ENCODE measurements around the gene PLA2G5.

PLA2G5 gene

GRCh38 chr1:20105856-20106255 is 35.9 kb downstream of the PLA2G5 start:
- no peaks in the 10 kb centered on the region for H3K36me3 Mint-ChIP-seq (ENCODE audit: low read depth)

GRCh38 chr1:20107351-20107750 is 37.4 kb downstream of the PLA2G5 start:
- Mint-ChIP-seq H3K4me3 (no peak overlapping the region), H3K36me3 (ENCODE audit: low read depth) (no peaks in the 10 kb centered on the region), H3K27me3 (ENCODE audit: low read depth, poor library complexity) (peaks cover 13% of the 10 kb centered on the region), H3K9me3 (peaks cover 4% of the 10 kb centered on the region), H3K4me1 (no peaks in the 10 kb centered on the region), H3K27ac (no peak overlapping the region)
- TF ChIP-seq CTCF (IDR thresholded peaks at IDR 0.05): no peak
- no peak for DNase-seq

More at GRCh38 chr1:20105856-20106255, 35.9 kb downstream of the PLA2G5 start:
- DNase-seq: no peak
- no peak overlapping the region for H3K27ac Mint-ChIP-seq
- H3K9me3 Mint-ChIP-seq: peaks cover 4% of the 10 kb centered on the region
- peaks cover 13% of the 10 kb centered on the region for H3K27me3 Mint-ChIP-seq (ENCODE audit: low read depth, poor library complexity)
- H3K4me3 Mint-ChIP-seq: no peak overlapping the region
- H3K4me1 Mint-ChIP-seq: no peaks in the 10 kb centered on the region
- no peak for TF ChIP-seq CTCF (IDR thresholded peaks at IDR 0.05)

- no peak for TF ChIP-seq CTCF (IDR thresholded peaks at IDR 0.05)
- H3K27ac Mint-ChIP-seq: no peak overlapping the region
- no peak overlapping the region for H3K4me3 Mint-ChIP-seq
- no peaks in the 10 kb centered on the region for H3K4me1 Mint-ChIP-seq
- peaks cover 13% of the 10 kb centered on the region for H3K27me3 Mint-ChIP-seq (ENCODE audit: low read depth, poor library complexity)
- no peaks in the 10 kb centered on the region for H3K36me3 Mint-ChIP-seq (ENCODE audit: low read depth)
- no peak for DNase-seq
- peaks cover 4% of the 10 kb centered on the region for H3K9me3 Mint-ChIP-seq
These were observed 37.8 kb downstream of the PLA2G5 start for GRCh38 chr1:20107796-20108195.

GRCh38 chr1:20108366-20109123 is 38.6 kb downstream of the PLA2G5 start:
- H3K9me3 Mint-ChIP-seq: peaks cover 4% of the 10 kb centered on the region
- no peak for TF ChIP-seq CTCF (IDR thresholded peaks at IDR 0.05)
- H3K4me3 Mint-ChIP-seq: no peak overlapping the region
- no peaks in the 10 kb centered on the region for H3K36me3 Mint-ChIP-seq (ENCODE audit: low read depth)
- H3K4me1 Mint-ChIP-seq: no peaks in the 10 kb centered on the region
- DNase-seq: no peak
- H3K27ac Mint-ChIP-seq: no peak overlapping the region
- H3K27me3 Mint-ChIP-seq (ENCODE audit: low read depth, poor library complexity): peaks cover 12% of the 10 kb centered on the region

- no peaks in the 10 kb centered on the region for H3K36me3 Mint-ChIP-seq (ENCODE audit: low read depth)
- no peak for DNase-seq
- no peak overlapping the region for H3K27ac Mint-ChIP-seq
- no peak for TF ChIP-seq CTCF (IDR thresholded peaks at IDR 0.05)
- peaks cover 12% of the 10 kb centered on the region for H3K27me3 Mint-ChIP-seq (ENCODE audit: low read depth, poor library complexity)
- no peak overlapping the region for H3K4me3 Mint-ChIP-seq
- H3K4me1 Mint-ChIP-seq: no peaks in the 10 kb centered on the region
- peaks cover 4% of the 10 kb centered on the region for H3K9me3 Mint-ChIP-seq
These were observed 39.3 kb downstream of the PLA2G5 start for GRCh38 chr1:20109223-20109856.

Data from nephron progenitor cell (in vitro differentiated cells).